Right ventricle myocardium superior (tissue), 1 donor: ENCODE results near the gene MZF1. TPM values are rescaled to one million over a fixed set of nuclear protein-coding genes. Genes with fewer than 3 reads are reported as not detected.

ENCODE experiments used
- ATAC-seq: fragments of 200-7000 bp; cut with Tn5 transposase; one replicate; pipeline ENCODE4 v1.9.1; 2020; ENCODE audit warnings: mild to moderate bottlenecking; ENCODE audit not compliant: poor library complexity
- DNase-seq: peaks from one replicate; pipeline ENCODE4 v3.0.0-alpha.2; 2020
- intact Hi-C: fragments of 100-400 bp; cut with DNase I; formaldehyde crosslinking; loops from one replicate; pipeline ENCODE4 v1.11.2; 2022
- total RNA-seq: library from RNA; stranded (reverse); fragmentation: NEBNext Ultra II Directional; extraction: Animal tissue kit (Norgen Biotek cat#: 25700); gene quantifications from one replicate; pipeline ENCODE4 v1.2.1, GENCODE V29; 2021
- donor health status: DM: no; HTN: yes; CAD: no; lungs with severe emphysema.

The MZF1 gene
- total RNA-seq, 1 donor from 2014 or later: 9.2 TPM

DNA sequence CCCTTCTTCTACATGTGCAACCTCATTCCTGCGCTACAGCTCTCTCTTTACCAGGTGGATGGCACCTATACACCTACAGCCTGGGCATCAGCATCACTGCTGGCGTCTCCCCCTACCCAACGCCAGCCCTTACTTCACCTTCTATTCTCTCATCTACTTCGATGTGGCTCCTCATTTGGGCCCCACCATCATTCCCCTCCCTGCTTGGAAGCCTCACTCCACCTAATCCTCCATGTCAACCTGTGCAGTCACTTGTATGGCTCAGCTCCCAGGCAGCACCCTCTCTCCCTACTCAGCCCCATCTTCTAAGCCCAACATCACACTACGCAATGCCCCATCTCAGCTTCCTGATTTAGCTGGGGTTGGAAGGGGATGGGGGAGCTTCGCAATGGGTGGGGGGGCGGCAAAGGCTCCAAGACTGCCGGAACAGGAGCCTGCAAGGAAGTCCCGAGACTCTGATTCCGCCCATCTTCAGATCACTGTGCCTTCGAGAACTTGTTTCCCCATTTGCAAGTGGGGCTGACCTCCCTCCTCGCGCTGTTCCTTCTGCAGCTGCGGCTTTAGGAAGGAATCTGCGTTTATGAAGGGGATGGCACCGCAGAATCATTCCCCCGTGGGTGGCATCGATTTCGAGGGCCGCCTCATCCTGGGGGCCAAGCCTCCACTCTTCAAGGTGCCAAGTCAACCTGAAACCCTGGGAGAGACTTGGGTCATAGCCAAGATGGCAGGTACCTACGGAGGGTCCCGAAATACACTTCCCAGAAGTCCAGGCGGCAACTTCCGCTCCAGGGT lies 913 bp downstream of the MZF1 start:
- no peak for ATAC-seq
- intact Hi-C loops: no loop called here

DNA sequence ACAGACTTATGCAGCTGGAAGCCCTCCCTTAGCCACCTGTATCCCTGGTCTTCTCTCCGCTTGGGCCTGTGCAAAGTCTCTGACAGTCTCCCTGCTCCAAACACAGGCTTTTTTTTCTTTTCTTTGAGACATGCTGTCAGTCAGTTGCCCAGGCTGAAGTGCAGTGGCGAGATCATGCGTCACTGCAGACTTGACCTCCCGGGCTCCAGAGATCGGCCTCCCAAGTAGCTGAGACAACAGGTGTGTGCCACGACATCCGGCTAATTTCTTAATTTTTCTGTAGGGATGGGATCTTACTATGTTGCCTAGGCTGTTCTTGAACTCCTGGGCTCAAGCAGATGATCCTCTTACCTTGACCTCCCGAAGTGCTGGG lies 1.6 kb downstream of the MZF1 start:
- ATAC-seq (no peak), DNase-seq (no peak)
- intact Hi-C loops: no loop called here

More for the DNA sequence above, 913 bp downstream of the MZF1 start:
- DNase-seq: no peak

GRCh38 chr19:58570770-58571574 lies 2.2 kb downstream of the MZF1 start:
- ATAC-seq: no peak
- no peak for DNase-seq
- intact Hi-C loops: no loop called here

GRCh38 chr19:58569943-58570670 lies 3.0 kb downstream of the MZF1 start:
- intact Hi-C loops: no loop called here
- ATAC-seq: no peak
- no peak for DNase-seq

GRCh38 chr19:58569191-58569942 lies 3.8 kb downstream of the MZF1 start:
- ATAC-seq: no peak
- intact Hi-C loops: no loop called here
- DNase-seq: no peak

DNA sequence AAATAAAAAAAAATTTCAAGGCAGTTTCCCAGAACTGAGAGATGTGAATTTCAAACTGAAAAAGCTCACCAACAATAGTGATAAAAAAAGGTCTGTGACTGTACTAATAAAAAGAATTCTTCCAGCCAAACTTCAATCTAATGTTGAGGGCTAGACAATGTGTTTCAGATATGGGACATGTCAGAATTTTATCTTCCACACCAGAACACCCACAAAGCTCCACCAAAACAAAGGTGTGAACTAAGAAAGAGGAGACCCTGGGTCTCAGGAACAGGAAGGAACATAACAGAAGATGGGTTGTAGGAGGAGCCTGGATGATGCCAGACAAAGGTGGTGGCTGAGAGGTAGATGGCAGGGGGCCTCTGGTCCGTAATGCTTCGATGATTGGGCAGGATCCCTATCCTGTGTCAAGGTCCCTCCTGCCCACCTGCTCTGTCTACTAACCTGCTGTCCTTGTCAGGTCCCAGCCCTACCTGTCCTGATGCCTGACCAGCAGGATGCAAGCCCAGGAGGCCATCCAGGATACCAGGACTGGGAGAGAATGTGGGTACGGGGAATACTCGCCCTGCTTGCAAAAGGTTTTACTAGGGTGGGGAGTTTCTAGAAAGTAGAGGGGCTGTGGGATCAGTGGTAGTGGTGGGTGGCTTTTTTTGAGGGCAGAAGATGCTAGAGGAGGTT lies 4.5 kb downstream of the MZF1 start:
- no peak for DNase-seq
- intact Hi-C loops: no loop called here
- no peak for ATAC-seq

DNA sequence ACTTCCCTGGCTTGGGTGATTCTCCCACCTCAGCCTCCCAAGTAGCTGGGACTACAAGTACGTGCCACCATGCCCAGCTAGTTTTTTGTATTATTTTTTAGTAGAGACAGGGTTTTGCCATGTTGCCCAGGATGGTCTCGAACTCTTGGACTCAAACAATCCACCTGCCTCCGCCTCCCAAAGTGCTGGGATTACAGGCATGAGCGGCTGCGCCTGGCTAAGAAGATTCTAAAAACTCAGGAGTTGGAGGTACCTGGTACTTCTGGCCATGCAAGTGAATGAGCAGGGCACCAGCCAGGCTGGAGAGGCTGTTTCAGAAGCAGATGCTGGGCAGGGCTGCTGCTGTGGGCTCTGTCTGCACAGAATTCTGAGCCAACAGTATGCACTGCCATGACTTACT lies 6.1 kb downstream of the MZF1 start:
- ATAC-seq (no peak), DNase-seq (no peak)
- intact Hi-C loops: no loop called here

- no peak for DNase-seq
Observed at GRCh38 chr19:58563823-58564222, 9.3 kb downstream of the MZF1 start.

GRCh38 chr19:58563034-58563573 lies 10.0 kb downstream of the MZF1 start:
- ATAC-seq (no peak), DNase-seq (no peak)
- intact Hi-C loops: no loop called here

More at GRCh38 chr19:58563823-58564222, 9.3 kb downstream of the MZF1 start:
- intact Hi-C loops: no loop called here
- ATAC-seq: no peak

DNA sequence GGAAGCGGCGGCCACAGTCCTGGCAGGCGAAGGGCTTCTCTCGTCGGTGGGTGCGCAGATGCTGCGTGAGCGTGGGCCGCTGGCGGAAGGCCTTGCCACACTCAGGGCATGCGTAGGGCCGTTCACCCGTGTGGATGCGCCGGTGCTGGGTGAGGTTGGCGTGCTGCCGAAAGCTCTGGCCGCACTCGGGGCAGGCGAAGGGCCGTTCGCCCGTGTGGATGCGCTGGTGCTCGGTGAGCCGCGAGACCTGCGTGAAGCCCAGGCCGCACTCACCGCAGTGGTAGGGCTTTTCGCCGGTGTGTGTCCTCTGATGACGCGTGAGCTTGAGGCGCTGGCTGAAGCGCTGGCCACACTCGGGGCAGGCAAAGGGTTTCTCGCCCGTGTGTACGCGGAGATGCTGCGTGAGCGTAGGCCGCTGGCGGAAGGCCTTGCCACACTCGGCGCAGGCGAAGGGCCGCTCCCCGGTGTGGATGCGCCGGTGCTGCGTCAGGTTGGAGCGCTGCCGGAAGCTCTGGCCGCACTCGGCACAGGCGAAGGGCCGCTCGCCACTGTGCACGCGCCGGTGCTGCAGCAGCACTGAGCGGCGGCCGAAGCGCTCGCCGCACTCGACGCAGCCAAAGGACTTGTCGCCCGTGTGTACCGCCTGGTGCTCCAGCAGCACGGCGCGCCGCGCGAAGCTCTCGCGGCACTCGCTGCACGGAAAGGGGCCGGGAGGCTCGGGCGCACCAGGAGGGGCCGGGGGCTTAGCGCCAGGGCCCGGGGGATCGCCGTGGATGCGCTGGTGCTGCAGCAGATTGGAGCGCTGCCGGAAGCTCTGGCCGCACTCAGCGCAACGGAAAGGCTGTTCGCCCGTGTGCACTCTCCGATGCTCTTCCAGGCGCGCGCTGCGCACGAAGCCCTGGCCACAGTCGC lies 10.8 kb downstream of the MZF1 start:
- DNase-seq (no peak), ATAC-seq (peak; percentile 1)

DNA sequence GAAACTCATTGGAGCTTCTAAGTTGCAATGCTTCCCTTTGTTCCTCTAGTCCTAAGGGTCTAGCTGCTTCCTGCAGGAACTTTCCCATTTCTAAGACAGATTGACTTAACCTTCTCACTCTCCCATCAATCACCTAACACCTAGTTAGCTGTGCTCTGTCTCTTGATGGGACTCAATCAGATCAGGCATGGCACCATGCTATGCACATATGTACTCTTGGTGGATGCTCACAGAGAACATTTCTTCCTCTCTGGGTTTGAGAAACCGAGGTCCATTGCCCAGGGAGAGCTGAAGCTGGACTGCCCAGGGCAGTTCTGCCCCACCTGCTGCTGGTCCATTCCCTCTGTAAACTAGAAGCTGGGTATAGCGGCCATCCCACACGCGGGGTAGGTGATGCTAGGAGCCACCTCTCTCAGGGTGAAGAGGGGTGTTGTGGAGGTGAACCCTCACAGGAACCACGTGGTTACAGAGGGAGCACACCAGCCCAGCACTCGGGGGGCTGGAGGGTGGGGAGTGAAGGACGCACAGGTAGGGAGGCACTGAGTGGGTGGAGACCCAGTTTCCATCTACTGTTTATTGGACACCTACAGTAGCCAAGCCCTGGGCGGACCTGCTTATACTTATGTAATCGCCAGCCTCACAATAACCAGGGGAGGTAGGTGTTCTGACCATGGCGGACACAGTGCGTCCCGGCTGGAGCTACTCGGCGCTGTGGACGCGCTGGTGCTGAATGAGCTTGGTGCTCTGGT lies 11.6 kb downstream of the MZF1 start:
- DNase-seq (no peak), ATAC-seq (no peak)
- intact Hi-C loops: no loop called here

More for the DNA sequence above, 10.8 kb downstream of the MZF1 start:
- intact Hi-C loops: no loop called here

- no peak for DNase-seq
- intact Hi-C loops: no loop called here
Observed at GRCh38 chr19:58560921-58561320, 12.2 kb downstream of the MZF1 start.

GRCh38 chr19:58560007-58560887 lies 12.9 kb downstream of the MZF1 start:
- intact Hi-C loops: no loop called here
- ATAC-seq (no peak), DNase-seq (no peak)

More at GRCh38 chr19:58560921-58561320, 12.2 kb downstream of the MZF1 start:
- no peak for ATAC-seq

- DNase-seq: peak; percentile 94
- peak; percentile 65 for ATAC-seq
- intact Hi-C loops: no loop called here
Observed at GRCh38 chr19:58559275-58560006, 13.7 kb downstream of the MZF1 start.
